A673 (cell line): Measurements from ENCODE around the gene ITGB4.

Source experiments
- EZH2 ChIP-seq: fragments of 200-600 bp; sonication (generic); IDR thresholded peaks from 2 replicates; pipeline ENCODE4 v1.6.1; 2017; ENCODE audit warnings: borderline replicate concordance, low read depth, mild to moderate bottlenecking, mixed read lengths, antibody characterized with exemption, low read length; ENCODE audit not compliant: poor library complexity, severe bottlenecking
- TF ChIP-seq, protein P1 (sequence below): fragments of 300-800, 200-600 bp; sonication (generic); conservative IDR thresholded peaks from 2 replicates; pipeline ENCODE4 v1.5.1; 2017; ENCODE audit warnings: low read depth, mild to moderate bottlenecking, antibody characterized with exemption, low read length, moderate library complexity, mixed read lengths

DNA sequence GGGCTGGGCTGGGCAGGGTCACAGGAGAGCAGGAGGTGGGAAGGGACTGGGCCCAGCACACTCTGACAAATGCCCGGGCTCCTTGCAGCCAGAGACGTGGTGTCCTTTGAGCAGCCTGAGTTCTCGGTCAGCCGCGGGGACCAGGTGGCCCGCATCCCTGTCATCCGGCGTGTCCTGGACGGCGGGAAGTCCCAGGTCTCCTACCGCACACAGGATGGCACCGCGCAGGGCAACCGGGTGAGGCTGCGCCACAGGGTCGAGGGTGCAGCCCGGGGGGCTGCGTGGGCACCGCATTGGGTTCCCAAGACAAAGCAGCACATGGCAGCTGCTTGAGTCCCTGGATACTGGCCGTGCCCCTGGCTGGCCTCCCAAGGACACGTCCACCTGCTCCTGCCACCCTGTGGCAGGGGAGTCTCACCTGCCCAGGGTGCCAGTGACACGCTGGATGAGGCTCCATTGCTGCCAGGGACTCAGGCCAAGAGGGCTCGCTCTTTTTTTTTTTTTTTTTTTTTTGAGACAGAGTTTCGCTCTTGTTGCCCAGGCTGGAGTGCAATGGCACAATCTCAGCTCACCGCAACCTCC lies 22.5 kb downstream of the ITGB4 start:
- TF ChIP-seq, protein P1, sequence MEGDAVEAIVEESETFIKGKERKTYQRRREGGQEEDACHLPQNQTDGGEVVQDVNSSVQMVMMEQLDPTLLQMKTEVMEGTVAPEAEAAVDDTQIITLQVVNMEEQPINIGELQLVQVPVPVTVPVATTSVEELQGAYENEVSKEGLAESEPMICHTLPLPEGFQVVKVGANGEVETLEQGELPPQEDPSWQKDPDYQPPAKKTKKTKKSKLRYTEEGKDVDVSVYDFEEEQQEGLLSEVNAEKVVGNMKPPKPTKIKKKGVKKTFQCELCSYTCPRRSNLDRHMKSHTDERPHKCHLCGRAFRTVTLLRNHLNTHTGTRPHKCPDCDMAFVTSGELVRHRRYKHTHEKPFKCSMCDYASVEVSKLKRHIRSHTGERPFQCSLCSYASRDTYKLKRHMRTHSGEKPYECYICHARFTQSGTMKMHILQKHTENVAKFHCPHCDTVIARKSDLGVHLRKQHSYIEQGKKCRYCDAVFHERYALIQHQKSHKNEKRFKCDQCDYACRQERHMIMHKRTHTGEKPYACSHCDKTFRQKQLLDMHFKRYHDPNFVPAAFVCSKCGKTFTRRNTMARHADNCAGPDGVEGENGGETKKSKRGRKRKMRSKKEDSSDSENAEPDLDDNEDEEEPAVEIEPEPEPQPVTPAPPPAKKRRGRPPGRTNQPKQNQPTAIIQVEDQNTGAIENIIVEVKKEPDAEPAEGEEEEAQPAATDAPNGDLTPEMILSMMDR, result no peak
- TF ChIP-seq EZH2, result no peak
